Measurements from ENCODE around the gene RAB7B.

RAB7B gene

GRCh38 chr1:205972491-205973168, 30.6 kb downstream of the RAB7B start:
- DNase-seq = no peak

DNA sequence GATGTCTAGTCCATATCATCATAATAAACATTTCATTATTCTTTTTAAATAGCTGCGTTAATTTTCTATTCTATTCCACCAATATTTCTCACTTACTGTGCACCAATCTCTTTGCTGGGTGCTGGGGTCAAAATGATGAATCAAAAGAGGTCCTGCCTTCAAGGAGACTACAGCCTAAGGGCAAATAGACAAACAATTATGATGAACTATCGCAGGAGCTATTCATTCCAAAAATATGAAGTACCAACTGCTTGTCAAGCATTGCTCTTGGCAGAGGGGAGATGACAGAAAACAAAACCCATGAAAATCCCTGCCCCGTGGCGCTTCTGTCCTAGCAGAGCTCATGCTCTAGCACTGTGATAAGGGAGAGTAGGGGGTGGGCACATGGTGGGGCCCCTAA, 31.1 kb downstream of the RAB7B start:
- DNase-seq = no peak

GRCh38 chr1:205971082-205971481, 32.1 kb downstream of the RAB7B start:
- no peak for DNase-seq

GRCh38 chr1:205970486-205970885, 32.7 kb downstream of the RAB7B start:
- DNase-seq = no peak

GRCh38 chr1:205969229-205969628, 34.0 kb downstream of the RAB7B start:
- no peak for DNase-seq

DNA sequence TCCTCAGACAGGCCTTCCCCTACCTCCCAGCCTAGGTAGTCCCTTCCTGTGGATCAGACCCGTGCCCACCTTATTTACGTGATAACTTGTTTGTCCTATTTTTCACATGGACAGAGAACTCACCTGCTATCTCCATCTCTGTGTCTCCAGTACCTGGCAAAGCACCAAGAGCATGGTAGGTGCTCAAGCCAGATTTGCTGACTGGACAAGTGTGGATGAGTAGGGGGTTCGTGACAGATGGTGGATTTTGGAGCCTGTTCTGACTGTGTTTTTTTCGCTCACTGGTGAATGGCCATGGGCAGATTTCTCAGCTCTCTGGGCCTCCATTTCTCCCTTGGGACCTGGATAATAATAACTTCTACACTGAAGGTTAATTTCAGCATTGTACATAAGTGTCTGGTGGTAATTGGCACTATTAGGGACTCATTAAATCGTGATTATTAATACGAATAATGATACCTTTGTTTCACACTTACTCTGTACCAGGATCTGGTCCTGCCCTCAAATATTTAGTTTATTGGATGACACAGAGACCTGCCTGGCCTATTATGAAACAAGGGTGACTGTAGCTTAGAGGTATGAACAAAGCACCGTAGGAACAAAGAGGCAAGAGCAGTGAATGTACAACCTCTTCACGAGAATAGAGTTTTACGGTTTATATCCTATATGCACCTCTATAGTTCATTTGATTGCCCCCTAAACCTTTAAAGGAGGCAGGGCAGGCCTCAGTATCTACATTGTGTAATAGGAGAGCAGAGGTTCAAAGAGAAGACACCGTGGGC, 35.5 kb downstream of the RAB7B start:
- no peak for DNase-seq

DNA sequence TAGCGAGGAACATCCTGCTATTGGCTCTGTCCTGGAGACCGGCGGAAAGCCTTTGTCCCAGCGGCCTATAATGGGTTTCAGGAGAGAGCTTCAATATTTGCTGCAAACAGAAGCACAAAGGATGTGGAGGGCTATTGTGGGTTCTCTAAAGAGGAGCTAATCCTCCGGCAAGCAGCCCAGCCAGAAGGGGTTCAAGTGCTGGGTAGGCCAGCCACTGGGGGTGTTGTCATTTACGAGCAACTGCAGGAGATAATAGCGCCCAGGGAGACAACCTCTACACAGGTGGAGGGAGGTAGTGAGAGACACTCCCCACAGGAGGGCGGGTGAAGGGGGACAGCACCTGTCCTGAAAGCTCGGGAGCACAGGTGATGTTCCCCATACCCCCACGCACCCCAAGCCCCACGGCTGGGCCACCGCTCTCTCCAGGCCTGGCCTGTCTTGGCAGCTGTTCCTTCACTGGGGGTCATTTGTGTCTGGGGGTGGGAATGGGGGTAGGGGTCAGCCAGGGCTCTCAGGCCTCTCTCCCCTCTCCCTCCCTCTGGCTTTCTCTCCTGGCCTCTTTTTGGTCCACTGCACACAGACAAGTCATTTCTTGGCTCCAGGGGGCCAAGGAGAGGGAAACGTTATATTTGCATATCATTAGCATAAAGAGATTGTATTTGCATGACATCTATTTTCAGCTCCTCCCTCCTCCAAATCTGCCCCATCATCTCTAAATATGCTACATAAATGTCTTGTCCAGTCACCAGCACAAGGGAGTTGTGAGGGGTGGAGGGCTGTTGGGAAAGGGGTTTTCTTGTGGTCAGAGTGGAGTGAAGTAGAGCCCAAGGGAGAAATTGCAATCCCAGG, 37.9 kb downstream of the RAB7B start:
- DNase-seq = no peak

GRCh38 chr1:205963352-205964155, 39.6 kb downstream of the RAB7B start:
- DNase-seq = peak; percentile 8 to 14

DNA sequence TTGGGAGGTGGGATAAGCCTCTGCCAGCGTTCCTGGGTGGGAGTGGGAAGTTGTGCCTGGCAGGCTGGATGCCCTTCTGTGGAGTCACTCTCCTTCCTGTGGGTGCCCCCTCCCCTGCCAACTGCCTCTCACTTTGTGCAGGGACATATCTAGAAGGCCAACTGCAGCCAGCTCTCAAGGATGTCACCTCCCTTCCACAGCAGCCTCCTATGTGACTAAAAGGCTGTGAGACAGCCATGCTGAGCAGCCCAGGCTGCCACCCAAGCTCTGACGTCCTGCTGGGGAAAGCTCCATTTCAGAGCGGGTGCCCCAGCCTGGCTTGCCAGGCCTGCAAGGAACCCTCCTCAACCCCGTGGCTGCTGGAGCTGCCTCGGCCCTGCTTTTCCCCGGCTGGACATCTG, 40.4 kb downstream of the RAB7B start:
- DNase-seq = no peak

DNA sequence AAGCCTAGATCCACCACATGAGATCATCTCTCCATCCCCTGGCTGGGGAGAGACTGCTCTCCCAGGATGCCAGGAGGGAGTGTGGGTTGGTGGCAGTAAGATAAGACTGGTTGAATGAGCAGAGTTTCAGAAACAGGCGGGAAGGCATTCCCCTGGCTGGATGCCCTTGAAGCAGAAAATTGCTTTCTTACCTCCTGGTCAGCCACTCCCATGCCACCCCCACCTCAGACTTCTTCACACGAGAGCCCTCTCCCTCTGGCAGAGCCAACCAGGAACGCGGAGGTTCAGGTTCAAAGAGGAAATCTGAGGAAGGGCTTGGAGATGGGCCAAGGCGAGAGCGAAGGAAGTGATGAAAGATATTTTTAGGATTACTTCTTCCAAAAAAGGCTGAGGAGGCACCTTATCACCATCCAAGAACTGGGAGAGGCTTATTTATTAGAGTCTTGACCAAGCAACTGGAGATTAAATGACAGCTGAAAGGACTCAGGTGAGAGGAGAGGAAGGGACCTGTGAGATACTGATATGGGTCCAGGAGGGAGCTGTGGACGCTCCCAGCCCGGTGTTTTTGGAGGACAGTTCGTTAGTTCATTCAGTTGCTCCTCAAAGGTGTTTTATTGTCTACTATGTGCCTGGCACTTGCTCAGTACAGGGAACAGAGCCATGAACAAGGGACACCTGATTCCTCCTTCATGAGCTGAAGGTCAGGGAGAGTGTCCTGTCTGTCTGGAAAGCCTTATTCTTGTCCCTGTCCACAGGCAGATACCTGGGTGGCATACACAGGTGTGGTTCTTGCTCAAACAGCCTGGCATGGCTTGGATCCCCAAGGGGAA, 41.0 kb downstream of the RAB7B start:
- DNase-seq = no peak

DNA sequence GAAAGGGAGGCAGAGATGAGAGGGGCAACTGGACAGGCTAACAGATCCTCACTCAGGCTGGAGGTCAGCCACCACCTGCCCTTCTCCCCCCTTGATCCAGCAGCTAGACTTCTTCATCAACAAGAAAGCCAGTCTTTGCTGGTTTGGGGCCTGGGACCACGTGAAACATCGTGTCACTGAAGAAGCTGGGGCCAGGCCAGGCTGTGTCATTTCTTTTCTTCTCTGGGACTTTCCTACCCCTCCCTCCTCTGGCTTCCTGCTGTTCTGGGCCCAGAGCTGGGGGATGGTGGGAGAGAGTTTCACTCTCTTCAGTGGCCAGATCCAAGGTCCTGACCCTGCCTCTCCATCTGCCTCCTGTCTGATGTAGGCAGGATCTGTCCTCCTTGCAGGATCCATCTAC, 41.8 kb downstream of the RAB7B start:
- DNase-seq = no peak

GRCh38 chr1:205959789-205960188, 43.4 kb downstream of the RAB7B start:
- DNase-seq = no peak

- no peak for DNase-seq
Measured at GRCh38 chr1:205955499-205955898, 47.7 kb downstream of the RAB7B start.

GRCh38 chr1:205954819-205955404, 48.3 kb downstream of the RAB7B start:
- no peak for DNase-seq

GRCh38 chr1:205951746-205952145, 51.4 kb downstream of the RAB7B start:
- no peak for DNase-seq

DNA sequence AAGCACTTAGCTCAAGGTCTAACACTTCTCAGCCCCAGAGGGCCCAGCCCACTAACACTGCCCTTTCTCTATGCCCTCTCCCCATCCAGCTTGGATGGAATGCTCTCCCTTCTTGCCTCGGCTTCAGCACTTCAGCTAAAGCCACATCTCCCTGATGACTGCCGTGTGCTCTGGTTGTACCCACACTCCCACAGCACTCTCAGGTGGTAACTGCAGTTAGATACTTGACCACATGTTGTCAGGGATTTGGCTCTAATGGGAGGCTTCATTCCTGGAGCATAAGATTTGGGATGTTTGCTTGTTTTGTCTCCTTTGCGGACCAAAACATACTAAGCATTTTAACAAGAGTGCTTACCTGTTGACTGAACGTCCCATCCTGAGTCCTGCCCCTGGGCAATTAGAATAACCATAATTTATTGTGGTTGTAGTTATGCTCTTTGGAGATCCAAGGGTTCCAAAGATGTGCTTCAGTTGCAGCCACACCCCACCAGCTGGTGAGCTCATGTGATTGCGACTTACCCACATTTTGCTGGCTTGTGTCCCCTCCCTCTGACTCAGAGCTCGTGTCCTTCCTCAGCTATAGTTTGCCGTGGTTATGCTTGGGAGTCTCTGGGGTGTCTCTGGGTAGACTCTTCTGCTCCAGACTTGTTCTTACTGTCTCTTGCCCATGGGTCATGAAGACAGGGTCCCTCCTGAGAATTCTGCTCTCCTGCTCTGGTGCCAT, 52.2 kb downstream of the RAB7B start:
- DNase-seq = no peak

DNA sequence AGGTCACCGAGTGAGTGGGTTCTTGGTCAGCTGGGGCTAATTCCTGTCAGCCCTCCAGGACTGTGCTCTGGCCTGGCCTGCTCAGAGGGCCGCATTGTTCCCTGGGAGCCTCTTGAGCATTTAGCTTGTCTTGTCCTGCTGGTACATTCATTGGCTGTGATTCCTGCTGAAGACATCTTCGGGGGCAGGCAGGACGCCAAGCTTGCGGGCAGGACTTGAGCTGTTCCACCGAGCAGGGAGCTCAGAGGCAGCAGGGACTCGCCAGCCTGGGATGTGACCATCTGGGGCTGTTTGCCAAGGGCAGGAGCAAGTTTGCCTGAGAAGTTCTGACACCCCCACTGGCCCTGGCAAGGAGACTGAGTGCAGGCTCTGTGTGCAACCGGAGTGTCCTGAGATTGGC, 52.9 kb downstream of the RAB7B start:
- no peak for DNase-seq

GRCh38 chr1:205949753-205950152, 53.4 kb downstream of the RAB7B start:
- DNase-seq = no peak

DNA sequence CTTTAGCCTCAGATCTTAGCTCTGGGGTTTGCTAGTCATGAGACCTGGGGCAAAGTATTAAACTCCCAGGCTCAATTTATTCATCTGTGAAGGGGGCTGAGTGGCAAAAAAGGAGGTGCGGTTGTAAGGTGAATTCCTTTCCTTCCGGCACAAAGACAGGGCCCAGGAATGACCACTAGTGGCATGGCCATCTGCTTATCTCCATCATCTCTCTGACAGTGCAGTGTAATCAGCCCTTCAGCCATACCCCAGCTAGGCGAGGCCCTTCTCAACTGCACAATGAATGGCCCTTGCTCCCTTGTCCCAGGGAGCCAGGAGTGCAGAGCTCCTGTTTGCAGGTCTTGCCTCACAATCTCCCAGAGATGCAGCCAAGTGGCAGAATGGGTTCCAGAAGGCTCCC, 54.3 kb downstream of the RAB7B start:
- no peak for DNase-seq

DNA sequence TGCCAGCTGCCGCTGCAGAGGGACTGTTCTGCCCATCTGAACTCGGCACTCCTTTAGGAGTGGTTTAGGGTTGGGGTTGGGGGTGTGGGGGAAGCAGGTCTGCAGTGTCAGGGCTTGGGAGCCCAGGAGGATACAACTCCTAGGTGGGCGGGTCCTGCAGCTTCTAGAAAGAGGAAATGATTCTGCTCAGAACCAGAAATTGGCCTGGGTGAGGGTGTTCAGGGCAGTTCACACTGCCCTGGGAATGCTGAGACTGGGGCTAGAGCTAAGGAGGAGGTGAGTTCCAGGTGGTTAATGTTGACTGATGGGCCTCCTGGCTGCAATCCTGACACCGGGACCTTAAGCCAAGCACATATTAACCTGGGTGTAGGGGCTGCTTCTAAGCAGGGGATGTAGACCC, 55.2 kb downstream of the RAB7B start:
- no peak for DNase-seq

DNA sequence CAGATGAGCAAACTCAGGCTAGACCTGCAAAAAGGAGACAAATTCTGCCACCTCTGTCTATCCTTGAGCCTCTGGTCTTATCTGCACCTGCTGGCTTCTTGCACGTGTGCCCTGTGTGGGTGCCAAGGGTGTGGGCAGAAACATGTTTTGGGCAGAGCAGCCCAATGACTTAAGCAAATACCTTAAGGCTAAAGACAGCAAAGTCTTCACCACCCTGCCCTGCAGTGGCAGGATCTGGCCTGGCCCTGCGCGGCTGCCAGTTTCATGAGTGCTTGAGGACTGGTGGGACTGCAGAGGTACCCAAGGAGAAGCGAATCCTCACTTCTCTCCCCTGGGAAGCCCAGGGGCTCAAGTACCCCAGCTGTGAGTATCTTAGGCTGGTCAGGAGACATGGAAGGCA, 56.2 kb downstream of the RAB7B start:
- DNase-seq = no peak

Data from AML-193 (cell line).